Endodermal cell (in vitro differentiated cells): ENCODE data around the gene EYA2. TPM values are rescaled to one million over a fixed set of nuclear protein-coding genes. Genes with fewer than 3 reads are reported as not detected.

Experiments used
- DNase-seq: peaks from one replicate; pipeline ENCODE4 v3.0.0-alpha.2; 2017
- H3K27ac ChIP-seq: 2 replicates; pipeline ENCODE4 v1.5.1; 2013; ENCODE audit warnings: mild to moderate bottlenecking, low read depth, low read length, moderate library complexity
- H3K27me3 ChIP-seq: 2 replicates; pipeline ENCODE4 v1.6.1; 2013; ENCODE audit warnings: mild to moderate bottlenecking, low read length, moderate library complexity; ENCODE audit not compliant: insufficient read depth, control insufficient read depth, poor library complexity, severe bottlenecking
- H3K36me3 ChIP-seq: 2 replicates; pipeline ENCODE4 v1.7.0; 2013; ENCODE audit warnings: mild to moderate bottlenecking, low read length, moderate library complexity; ENCODE audit not compliant: control insufficient read depth, insufficient read depth
- H3K4me1 ChIP-seq: one replicate; pipeline ENCODE4 v1.7.0; 2013; ENCODE audit warnings: low read length; ENCODE audit not compliant: control insufficient read depth, insufficient read depth
- H3K4me3 ChIP-seq: 2 replicates; pipeline ENCODE4 v1.5.1; 2013; ENCODE audit warnings: mild to moderate bottlenecking, low read length, moderate library complexity
- H3K9ac ChIP-seq: 2 replicates; pipeline ENCODE4 v1.6.1; 2013; ENCODE audit warnings: mild to moderate bottlenecking, low read length, moderate library complexity; ENCODE audit not compliant: poor library complexity, severe bottlenecking; ENCODE audit errors: extremely low read depth
- H3K9me3 ChIP-seq: 2 replicates; pipeline ENCODE4 v1.6.1; 2013; ENCODE audit warnings: mild to moderate bottlenecking, low read length, moderate library complexity; ENCODE audit not compliant: control insufficient read depth
- H3K27ac Mint-ChIP-seq: 2 replicates; pipeline ENCODE4 v1.8.0; 2020; ENCODE audit warnings: mixed read lengths
- H3K27me3 Mint-ChIP-seq: 2 replicates; pipeline ENCODE4 v1.8.0; 2021; ENCODE audit warnings: mild to moderate bottlenecking, mixed read lengths; ENCODE audit not compliant: insufficient read depth
- H3K36me3 Mint-ChIP-seq: 2 replicates; pipeline ENCODE4 v1.8.0; 2020; ENCODE audit warnings: low read depth, mixed read lengths
- H3K4me1 Mint-ChIP-seq: 2 replicates; pipeline ENCODE4 v1.8.0; 2020; ENCODE audit warnings: mixed read lengths
- H3K4me3 Mint-ChIP-seq: 2 replicates; pipeline ENCODE4 v1.8.0; 2020; ENCODE audit warnings: mild to moderate bottlenecking, moderate library complexity, mixed read lengths
- H3K9me3 Mint-ChIP-seq: 2 replicates; pipeline ENCODE4 v1.8.0; 2020; ENCODE audit warnings: mild to moderate bottlenecking, mixed read lengths
- CTCF ChIP-seq: fragments of 200-600 bp; sonication (generic); conservative IDR thresholded peaks from 2 replicates; pipeline ENCODE4 v1.5.0; 2021; ENCODE audit warnings: antibody characterized with exemption, mild to moderate bottlenecking
- WGBS, 2 experiments: methylation state at CpG; one replicate each; pipeline versions ENCODE4 v1.1.5 to v1.1.7; 2013; ENCODE audit warnings: missing lambda C conversion rate in 2 of 2, mixed read lengths in 1 of 2; ENCODE audit not compliant: insufficient coverage in 1 of 2, insufficient read length in 1 of 2; 5-methylcytosine and 5-hydroxymethylcytosine counted together
- total RNA-seq, 2 donors: library from RNA; stranded (reverse); fragmentation: NEBNext Ultra II Directional in 1 of 2; extraction: Animal tissue kit (Norgen Biotek cat#: 25700) in 1 of 2; gene quantifications; 2 replicates in 1 of 2; 3 replicates in 1 of 2; pipeline ENCODE4 v1.2.1, GENCODE V29; 2021

Gene EYA2
- total RNA-seq, 2 donors from 2014 or later, result 9.1 to 18.0 TPM

DNA sequence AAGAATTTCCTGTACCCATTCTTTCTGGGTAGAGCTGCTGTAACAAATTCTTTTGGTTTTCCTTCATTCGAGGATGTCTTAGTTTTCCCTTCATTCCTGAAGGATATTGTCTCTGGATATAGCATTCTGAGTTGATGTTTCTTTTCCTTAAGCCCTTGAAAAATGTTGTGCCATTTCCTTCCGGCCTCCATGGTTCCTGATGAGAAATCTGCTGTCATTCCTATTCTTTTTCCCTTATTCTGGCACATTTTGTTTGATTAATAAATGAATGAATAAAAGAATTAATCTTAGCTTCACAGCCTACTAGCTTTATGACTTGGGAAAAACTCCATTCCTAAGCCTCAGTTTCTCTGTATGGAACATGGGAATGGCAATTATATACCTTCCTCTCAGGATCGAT, 173.1 kb downstream of the EYA2 start:
- Histone ChIP-seq H3K27ac (no peak overlapping the region), H3K4me1 (no peaks in the 10 kb centered on the region), H3K4me3 (no peak overlapping the region), H3K9ac (no peak overlapping the region), H3K9me3 (peaks cover 29% of the 10 kb centered on the region), H3K27me3 (no peaks in the 10 kb centered on the region), H3K36me3 (peaks cover 49% of the 10 kb centered on the region)
- H3K27ac Mint-ChIP-seq, result no peak overlapping the region
- no peak for TF ChIP-seq CTCF
- H3K9me3 Mint-ChIP-seq, result peaks cover 37% of the 10 kb centered on the region
- 90 to 100% methylated on average over 1 to 3 of the region's 3 CpGs for WGBS, 2 experiments
- H3K4me3 Mint-ChIP-seq, result no peak overlapping the region
- H3K27me3 Mint-ChIP-seq, result peaks cover 3% of the 10 kb centered on the region
- H3K36me3 Mint-ChIP-seq, result peaks cover 48% of the 10 kb centered on the region
- no peak for DNase-seq
- H3K4me1 Mint-ChIP-seq, result no peaks in the 10 kb centered on the region

DNA sequence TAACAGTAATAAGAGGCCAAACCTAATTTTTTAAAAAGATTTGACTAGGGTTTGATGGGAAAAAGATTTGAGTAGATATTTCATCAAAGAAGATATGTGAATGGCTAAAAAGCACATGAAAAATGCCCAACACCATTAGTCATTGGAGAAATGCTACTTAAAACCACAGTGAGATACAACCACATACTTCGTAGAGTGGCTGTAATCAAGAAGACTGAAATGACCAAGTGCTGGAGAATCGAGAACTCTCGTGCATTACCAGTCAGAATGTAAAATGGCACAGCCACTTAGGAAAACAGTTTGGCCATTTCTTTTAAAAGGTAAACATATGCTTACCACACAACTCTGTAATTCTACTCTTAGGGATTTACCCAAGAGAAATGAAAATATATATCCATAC, 175.5 kb downstream of the EYA2 start:
- Mint-ChIP-seq H3K4me1 (no peaks in the 10 kb centered on the region), H3K9me3 (peaks cover 37% of the 10 kb centered on the region)

GRCh38 chr20:47071646-47072185, 177.1 kb downstream of the EYA2 start:
- H3K4me3 Mint-ChIP-seq, result no peak overlapping the region

More for the DNA sequence above, 175.5 kb downstream of the EYA2 start:
- Histone ChIP-seq H3K9ac (no peak overlapping the region), H3K4me3 (no peak overlapping the region), H3K9me3 (peaks cover 31% of the 10 kb centered on the region), H3K27me3 (no peaks in the 10 kb centered on the region), H3K27ac (no peak overlapping the region), H3K4me1 (no peaks in the 10 kb centered on the region), H3K36me3 (peaks cover 69% of the 10 kb centered on the region)
- H3K27me3 Mint-ChIP-seq, result peaks cover under 1% of the 10 kb centered on the region
- H3K4me3 Mint-ChIP-seq, result no peak overlapping the region
- no peak for DNase-seq
- no peak overlapping the region for H3K27ac Mint-ChIP-seq
- 90% methylated on average over 3 of the region's 3 CpGs for WGBS, 2 experiments
- TF ChIP-seq CTCF, result no peak
- H3K36me3 Mint-ChIP-seq, result peaks cover 60% of the 10 kb centered on the region

More at GRCh38 chr20:47071646-47072185, 177.1 kb downstream of the EYA2 start:
- WGBS, 2 experiments, result 95% methylated on average over 7 to 10 of the region's 10 CpGs
- H3K36me3 ChIP-seq, result peaks cover 73% of the 10 kb centered on the region
- H3K4me1 Mint-ChIP-seq, result no peaks in the 10 kb centered on the region
- no peaks in the 10 kb centered on the region for H3K27me3 Mint-ChIP-seq
- H3K27ac ChIP-seq, result no peak overlapping the region
- no peak overlapping the region for H3K9ac ChIP-seq
- no peak for DNase-seq
- H3K27me3 ChIP-seq, result no peaks in the 10 kb centered on the region
- peaks cover 40% of the 10 kb centered on the region for H3K9me3 ChIP-seq
- TF ChIP-seq CTCF, result no peak
- H3K27ac Mint-ChIP-seq, result no peak overlapping the region
- H3K36me3 Mint-ChIP-seq, result peaks cover 70% of the 10 kb centered on the region
- H3K4me1 ChIP-seq, result no peaks in the 10 kb centered on the region
- H3K9me3 Mint-ChIP-seq, result peaks cover 43% of the 10 kb centered on the region
- H3K4me3 ChIP-seq, result no peak overlapping the region
